Middle frontal gyrus (tissue), 1 donor: Measurements from ENCODE around the gene GNB1L.
"Not testable (repeated sequence)": the region's sequence is repeated elsewhere in the genome, so short reads cannot be mapped to it uniquely, and the experiment has no call there.

Experiments
- DNase-seq: peaks from one replicate; pipeline ENCODE4 v3.0.0-alpha.2; 2015; ENCODE audit warnings: low spot score; ENCODE audit errors: extremely low spot score

The GNB1L gene

GRCh38 chr22:19782533-19782932, 72.1 kb downstream of the GNB1L start:
- DNase-seq: no peak

- no peak for DNase-seq
These were observed 74.9 kb downstream of the GNB1L start for GRCh38 chr22:19779685-19780268.

DNA sequence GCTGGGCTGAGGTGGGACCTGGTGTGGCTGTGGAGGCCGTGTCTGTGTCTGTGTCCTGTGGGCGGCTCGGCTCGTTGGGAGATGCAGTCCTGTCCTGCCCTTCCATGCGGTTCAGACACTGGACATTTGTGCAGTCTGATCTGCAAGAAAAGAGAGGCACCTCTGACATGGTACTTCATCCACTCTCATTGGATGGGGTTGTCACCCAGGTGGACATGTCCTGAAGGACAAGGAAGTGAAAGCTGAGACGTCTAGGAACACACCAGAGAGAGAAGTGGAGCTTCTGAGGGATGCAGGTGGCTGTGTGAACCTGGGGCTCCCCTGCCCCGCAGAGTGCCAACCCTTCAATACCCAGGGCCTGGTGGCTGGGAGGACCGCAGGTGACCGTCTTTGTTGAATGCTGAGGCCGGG, 75.7 kb downstream of the GNB1L start:
- no peak for DNase-seq

GRCh38 chr22:19777192-19777591, 77.5 kb downstream of the GNB1L start:
- not testable (repeated sequence) for DNase-seq

DNA sequence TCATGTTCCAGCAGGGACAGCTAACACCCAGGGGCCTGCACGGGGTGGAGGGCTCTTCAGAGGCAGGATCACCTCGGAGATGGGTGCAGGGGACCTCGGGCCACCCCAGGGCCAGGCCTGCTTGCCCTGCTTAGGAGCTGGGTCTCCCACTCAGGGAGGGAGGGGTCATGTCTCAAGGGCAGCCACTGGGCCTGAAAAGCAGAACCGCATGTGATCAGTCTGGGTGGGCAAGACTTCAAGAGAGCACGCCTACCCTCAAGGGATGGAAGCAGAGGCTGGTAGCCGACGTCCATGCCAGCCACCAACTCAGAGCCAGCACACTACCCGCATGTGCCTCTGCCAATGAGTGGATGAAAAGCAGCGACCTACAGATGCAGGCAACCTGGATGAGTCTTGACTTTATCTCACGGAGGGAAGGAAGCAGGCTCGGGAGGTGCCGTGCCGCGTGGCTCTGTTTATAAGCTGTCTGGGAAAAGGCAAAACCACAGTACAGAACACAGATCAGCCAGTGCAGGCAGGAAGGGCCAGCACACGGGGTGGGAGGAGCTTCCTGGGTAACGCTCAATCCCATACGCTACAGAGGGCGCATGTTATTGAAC, 78.1 kb downstream of the GNB1L start:
- no peak for DNase-seq

- DNase-seq: no peak
These were observed 79.0 kb downstream of the GNB1L start for GRCh38 chr22:19775496-19776325.

- DNase-seq: no peak
These were observed 80.0 kb downstream of the GNB1L start for GRCh38 chr22:19774628-19775027.

GRCh38 chr22:19773470-19774040, 81.1 kb downstream of the GNB1L start:
- no peak for DNase-seq

DNA sequence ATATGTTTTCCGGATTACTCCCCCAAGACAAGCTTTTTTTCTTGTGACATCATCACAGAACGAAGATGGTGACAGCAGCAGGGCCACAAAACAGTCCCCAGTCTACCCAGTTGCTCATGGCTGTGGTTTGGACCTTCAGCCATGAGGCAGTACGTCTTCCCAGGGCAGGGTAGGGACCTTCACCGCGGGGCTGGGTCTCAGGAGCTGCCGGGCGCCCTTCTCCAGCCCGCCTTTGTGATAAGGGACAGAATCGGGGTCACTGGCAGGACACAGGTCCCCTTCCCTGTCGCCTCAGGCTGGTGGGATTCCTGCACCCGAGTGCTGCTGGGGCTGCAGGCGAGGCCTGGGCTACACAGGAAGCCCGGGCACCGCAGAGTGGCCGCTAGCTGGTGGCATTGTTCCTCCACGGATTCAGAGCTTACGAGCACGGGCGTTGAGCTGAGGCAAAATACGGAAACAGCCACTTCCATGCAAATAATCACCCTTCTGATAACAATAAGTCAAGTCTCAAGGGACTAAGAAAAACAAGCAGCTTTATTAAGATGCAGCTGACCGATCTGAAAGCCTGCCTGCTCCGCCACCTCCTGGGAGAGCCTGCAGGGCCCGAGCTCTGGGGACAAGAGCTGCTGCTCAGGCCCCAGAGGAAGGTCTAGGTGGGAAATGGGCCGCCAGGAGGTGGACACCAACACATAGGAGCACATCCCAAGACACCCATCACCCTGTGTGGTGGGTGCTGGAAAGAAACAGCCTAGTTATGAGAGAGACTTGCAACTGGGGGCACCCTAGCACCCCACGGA, 81.8 kb downstream of the GNB1L start:
- no peak for DNase-seq

DNA sequence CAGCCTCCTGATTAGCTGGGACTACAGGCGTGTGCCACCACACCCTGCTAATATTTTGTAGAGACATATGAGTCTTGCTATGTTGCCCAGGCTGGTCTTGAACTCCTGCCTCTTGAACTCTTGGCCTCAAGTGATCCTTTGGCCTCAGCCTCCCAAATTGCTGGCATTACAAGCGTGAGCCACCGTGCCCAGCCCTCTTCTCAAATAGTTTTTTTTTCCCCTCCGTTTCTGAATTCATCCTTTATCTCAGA, 82.3 kb downstream of the GNB1L start:
- DNase-seq: no peak

GRCh38 chr22:19770349-19771220, 84.1 kb downstream of the GNB1L start:
- DNase-seq: no peak

GRCh38 chr22:19769393-19769715, 85.3 kb downstream of the GNB1L start:
- no peak for DNase-seq

GRCh38 chr22:19767427-19768341, 87.0 kb downstream of the GNB1L start:
- DNase-seq: no peak

DNA sequence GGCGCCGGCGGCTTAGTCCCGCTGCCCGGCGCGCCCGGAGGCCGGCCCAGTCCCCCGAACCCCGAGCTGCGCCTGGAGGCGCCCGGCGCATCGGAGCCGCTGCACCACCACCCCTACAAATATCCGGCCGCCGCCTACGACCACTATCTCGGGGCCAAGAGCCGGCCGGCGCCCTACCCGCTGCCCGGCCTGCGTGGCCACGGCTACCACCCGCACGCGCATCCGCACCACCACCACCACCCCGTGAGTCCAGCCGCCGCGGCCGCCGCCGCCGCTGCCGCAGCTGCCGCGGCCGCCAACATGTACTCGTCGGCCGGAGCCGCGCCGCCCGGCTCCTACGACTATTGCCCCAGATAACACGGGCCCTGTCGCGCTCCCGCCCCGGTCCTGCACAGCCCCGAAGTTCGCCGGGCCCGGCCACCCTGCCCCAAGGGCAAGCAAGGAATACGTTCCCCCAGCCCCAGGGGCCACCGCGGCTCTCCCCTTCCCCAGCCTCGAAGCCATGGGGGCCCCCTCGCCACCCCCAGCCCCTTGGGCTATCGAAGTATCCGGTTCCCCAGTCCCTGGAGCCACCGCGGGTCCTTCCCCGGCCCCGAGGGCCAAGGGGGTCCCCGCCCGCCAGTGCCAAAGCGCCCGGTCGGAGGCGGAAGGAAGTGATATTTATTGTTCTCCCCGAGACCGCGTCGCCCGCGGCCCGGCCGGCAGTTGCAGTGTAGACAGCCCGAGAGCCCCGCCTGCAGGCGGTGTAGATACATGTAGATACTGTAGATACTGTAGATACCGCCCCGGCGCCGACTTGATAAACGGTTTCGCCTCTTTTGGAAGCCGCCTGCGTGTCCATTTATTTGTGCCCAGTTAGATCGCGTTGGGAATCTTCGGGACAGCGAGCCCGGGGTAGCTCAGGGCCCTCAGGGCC, 87.9 kb downstream of the GNB1L start:
- no peak for DNase-seq

- DNase-seq: no peak
These were observed 88.5 kb downstream of the GNB1L start for GRCh38 chr22:19766240-19766510.

GRCh38 chr22:19765477-19766239, 89.0 kb downstream of the GNB1L start:
- DNase-seq: no peak

DNA sequence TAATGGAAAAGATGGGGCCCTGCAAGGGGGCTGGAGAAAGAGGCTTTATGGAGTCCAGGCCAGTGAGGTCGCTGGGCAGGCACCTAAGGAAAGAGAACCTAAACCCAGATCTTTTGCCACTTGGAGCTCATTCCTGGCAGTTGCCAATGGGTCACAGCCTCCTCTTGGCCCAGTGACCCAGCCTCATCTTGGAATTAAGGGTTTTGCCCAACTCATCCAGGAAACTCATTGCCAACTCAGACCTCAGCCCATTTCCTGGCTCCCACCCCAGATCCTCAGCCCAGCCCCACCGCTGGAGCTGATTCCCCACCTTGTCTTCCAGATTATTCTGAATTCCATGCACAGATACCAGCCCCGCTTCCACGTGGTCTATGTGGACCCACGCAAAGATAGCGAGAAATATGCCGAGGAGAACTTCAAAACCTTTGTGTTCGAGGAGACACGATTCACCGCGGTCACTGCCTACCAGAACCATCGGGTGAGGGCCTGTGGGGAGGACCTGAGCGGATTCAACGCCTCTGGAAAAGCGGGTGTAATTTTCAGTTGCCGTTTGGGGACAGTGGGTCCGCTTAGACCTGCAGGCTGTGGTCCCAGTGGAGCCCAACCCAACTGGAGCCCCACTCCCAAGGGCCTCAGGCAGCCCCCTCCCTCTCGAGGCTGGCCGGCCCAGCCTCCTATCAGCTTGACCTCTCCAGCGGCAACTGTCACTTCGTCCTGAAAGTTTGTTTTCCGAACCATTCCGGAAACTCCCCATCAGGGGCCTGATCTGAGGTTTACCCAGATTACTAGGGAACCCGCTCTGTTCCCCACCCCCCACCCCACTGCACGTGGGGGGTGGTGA, 89.8 kb downstream of the GNB1L start:
- no peak for DNase-seq

DNA sequence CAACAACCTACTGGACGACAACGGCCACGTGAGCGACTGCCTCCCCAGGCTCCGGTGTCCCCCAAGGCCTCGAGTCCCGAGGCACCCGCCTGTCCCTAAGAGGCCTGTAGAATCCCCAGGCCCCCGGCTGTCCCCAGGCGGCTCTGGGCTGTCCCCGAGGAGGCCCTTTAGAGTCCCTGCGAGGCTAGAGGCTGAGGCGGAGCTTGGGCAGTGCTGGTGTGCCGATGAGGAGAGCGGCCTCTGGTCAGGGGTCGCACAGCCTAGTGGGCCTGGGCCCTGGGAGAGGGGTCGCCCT, 90.4 kb downstream of the GNB1L start:
- DNase-seq: no peak
